HepG2 (cell line): ENCODE data around the gene SLC22A9. TPM values are rescaled to one million over a fixed set of nuclear protein-coding genes. Genes with fewer than 3 reads are reported as not detected.

ENCODE experiments used
- ATAC-seq: fragments of 200-7000 bp; cut with Tn5 transposase; 3 replicates; pipeline ENCODE4 v1.9.1; 2020; ENCODE audit warnings: mild to moderate bottlenecking, moderate library complexity
- BruUV-seq: library from RNA; stranded (reverse); fragments of 400-500 nt; replicated peaks from 2 replicates; lab custom pipeline; 2021; lab: Mats Ljungman, UMichigan
- CTCF ChIA-PET: fragments of 300-600 bp; formaldehyde crosslinking; extraction: SDS; loops from one replicate; lab custom pipeline; 2021; ENCODE audit warnings: low total read pairs, inconsistent platforms, low intra/inter-chr PET ratio; lab: Yijun Ruan, JAX
- POLR2A ChIA-PET: fragments of 350-600 bp; sonication (Branson Sonifier 250); formaldehyde crosslinking; loops from one replicate; lab custom pipeline; 2020; ENCODE audit warnings: antibody characterized with exemption, inconsistent platforms; lab: Yijun Ruan, JAX
- DNase-seq: peaks from one replicate; pipeline ENCODE4 v3.0.0-alpha.2; 2015; ENCODE audit warnings: low spot score
- FAIRE-seq: peaks from 3 replicates; lab custom pipeline; 2011; peaks lifted over from hg19 to GRCh38; lab: Jason Lieb, UNC
- H2AFZ ChIP-seq: one replicate; pipeline ENCODE4 v1.6.1; 2011; ENCODE audit warnings: low read length, inconsistent platforms
- H3K27ac ChIP-seq: fragments of 300-600 bp; 3 replicates; pipeline ENCODE4 v1.8.0; 2011; ENCODE audit warnings: mixed run types, mild to moderate bottlenecking, mixed read lengths, low read length, inconsistent platforms; ENCODE audit not compliant: insufficient read depth; ENCODE audit errors: extremely low read length
- H3K27me3 ChIP-seq, 2 experiments: fragments of 200-600 bp in 1 of 2; 2 replicates in 1 of 2; 3 replicates in 1 of 2; pipeline versions ENCODE4 v1.6.0 to v1.8.0; 2011; ENCODE audit warnings: low read length in 2 of 2, mild to moderate bottlenecking in 2 of 2, moderate library complexity in 2 of 2, inconsistent platforms in 1 of 2; ENCODE audit not compliant: insufficient read depth in 2 of 2, control insufficient read depth in 1 of 2
- H3K36me3 ChIP-seq, 2 experiments: fragments of 200-600 bp in 1 of 2; replicated peaks in 1 of 2; 2 replicates in 1 of 2; 3 replicates in 1 of 2; pipeline versions ENCODE4 v1.5.1 to v1.8.0; 2011; ENCODE audit warnings: low read length in 2 of 2, inconsistent platforms in 1 of 2; ENCODE audit not compliant: insufficient read depth in 2 of 2, control insufficient read depth in 1 of 2
- H3K4me1 ChIP-seq: 2 replicates; pipeline ENCODE4 v1.5.1; 2012; ENCODE audit warnings: low read length, inconsistent platforms; ENCODE audit not compliant: insufficient read depth
- H3K4me2 ChIP-seq: 2 replicates; pipeline ENCODE4 v1.6.0; 2011; ENCODE audit warnings: low read depth, low read length, inconsistent platforms
- H3K4me3 ChIP-seq, 3 experiments: fragments of 200-600 bp in 1 of 3; sonication (generic), shearing (Covaris generic) in 1 of 3; replicated peaks in 1 of 3; 2 replicates each; pipeline ENCODE4 v1.5.1; 2011 to 2016; ENCODE audit warnings: low read length in 3 of 3, inconsistent platforms in 2 of 3, low read depth in 2 of 3, mild to moderate bottlenecking in 2 of 3, control low read depth in 1 of 3, mixed read lengths in 1 of 3; ENCODE audit not compliant: insufficient read depth in 1 of 3
- H3K79me2 ChIP-seq: one replicate; pipeline ENCODE4 v1.6.1; 2011; ENCODE audit warnings: low read length, inconsistent platforms; ENCODE audit not compliant: insufficient read depth
- H3K9ac ChIP-seq: 2 replicates; pipeline ENCODE4 v1.6.0; 2011; ENCODE audit warnings: mild to moderate bottlenecking, low read depth, low read length, inconsistent platforms; ENCODE audit not compliant: insufficient read depth
- H3K9me3 ChIP-seq: 2 replicates; pipeline ENCODE4 v1.5.1; 2012; ENCODE audit warnings: mild to moderate bottlenecking, low read length
- H4K20me1 ChIP-seq: 2 replicates; pipeline ENCODE4 v1.6.0; 2011; ENCODE audit warnings: inconsistent platforms, mild to moderate bottlenecking, low read length, moderate library complexity; ENCODE audit not compliant: insufficient read depth
- ATF7 ChIP-seq, 2 experiments: fragments of 450-650 bp in 1 of 2; sonication (generic) in 1 of 2; formaldehyde crosslinking in 1 of 2; IDR thresholded peaks; 2 replicates each; pipeline versions ENCODE4 v1.4.0 to v1.6.1; 2016 to 2020; ENCODE audit warnings: antibody characterized with exemption in 1 of 2, mild to moderate bottlenecking in 1 of 2, missing genetic modification reagents in 1 of 2
- MAFF ChIP-seq: IDR thresholded peaks from 2 replicates; pipeline ENCODE4 v1.6.1; 2011; ENCODE audit warnings: low read depth, low read length, improper control_type of control experiment
- MAFK ChIP-seq, 2 experiments: IDR thresholded peaks in 1 of 2; conservative IDR thresholded peaks in 1 of 2; 2 replicates each; pipeline ENCODE4 v1.6.1; 2011; ENCODE audit warnings: improper control_type of control experiment in 2 of 2, low read length in 2 of 2
- PCBP1 ChIP-seq: fragments of 200-400 bp; formaldehyde crosslinking; IDR thresholded peaks from 2 replicates; pipeline ENCODE4 v1.6.1; 2017; ENCODE audit warnings: mild to moderate bottlenecking, low read depth, low read length, borderline replicate concordance
- STAG1 ChIP-seq: sonication (generic); formaldehyde crosslinking; IDR thresholded peaks from 2 replicates; pipeline ENCODE4 v1.4.0; 2020; ENCODE audit warnings: missing genetic modification reagents
- STAT5B ChIP-seq: sonication (generic); formaldehyde crosslinking; IDR thresholded peaks from 2 replicates; pipeline ENCODE4 v1.4.0; 2020; ENCODE audit warnings: missing genetic modification reagents
- TRIM22 ChIP-seq: fragments of 450-650 bp; IDR thresholded peaks from 2 replicates; pipeline ENCODE4 v1.6.1; 2017
- ZNF775 ChIP-seq: sonication (generic); formaldehyde crosslinking; IDR thresholded peaks from 2 replicates; pipeline ENCODE4 v1.4.0; 2020; ENCODE audit warnings: missing genetic modification reagents, mild to moderate bottlenecking, moderate library complexity, borderline replicate concordance
- WGBS: methylation state at CpG from one replicate; pipeline ENCODE4 v1.1.6; 2017; ENCODE audit warnings: low lambda C conversion rate; 5-methylcytosine and 5-hydroxymethylcytosine counted together
- in situ Hi-C: cut with HindIII; loops from 2 replicates; pipeline ENCODE4 v1.10.0; 2017; ENCODE audit warnings: low pct_unique_long_range_greater_than_20kb; ENCODE audit not compliant: extremely low pct_ligation_motif_present
- intact Hi-C: fragments of 100-400 bp; cut with micrococcal nuclease; formaldehyde crosslinking; loops from one replicate; pipeline ENCODE4 v1.10.0; 2022; ENCODE audit not compliant: unreplicated experiment
- polyA plus RNA-seq, 8 experiments: library from polyadenylated mRNA; depleted of rRNA in 3 of 8; stranded (reverse) in 7 of 8; unstranded in 1 of 8; fragments of >200 nt; fragmentation: Illumina TruSeq in 4 of 8; extraction: Trizol in 4 of 8; gene quantifications; 2 replicates each; pipeline versions ENCODE4 v1.2.1 to v1.2.3, GENCODE V29; 2011 to 2016; ENCODE audit warnings: low read depth in 4 of 8, missing spikeins in 1 of 8, mixed read lengths in 1 of 8; ENCODE audit not compliant: insufficient read depth in 1 of 8
- total RNA-seq, 5 experiments: library from RNA; depleted of rRNA; stranded (reverse); fragments of >200 nt; fragmentation: Illumina TruSeq; extraction: Trizol; gene quantifications; 2 replicates each; pipeline ENCODE4 v1.2.3, GENCODE V29; 2016; ENCODE audit warnings: low read depth in 1 of 5

Gene SLC22A9
- total and polyA plus RNA-seq, 2 of the 13 experiments (the other 11 are each of a cell fraction or from before 2014, with no cell fraction given), result 4.0 to 11.7 TPM

GRCh38 chr11:63343130-63343529 is 26.5 kb upstream of the SLC22A9 start:
- Histone ChIP-seq H3K79me2 (no peaks in the 10 kb centered on the region), H2AFZ (no peak overlapping the region), H3K27me3 (no peaks in the 10 kb centered on the region), H3K4me2 (no peak overlapping the region), H3K36me3 (no peaks in the 10 kb centered on the region), H4K20me1 (no peaks in the 10 kb centered on the region), H3K4me1 (no peaks in the 10 kb centered on the region), H3K4me3 (no peak overlapping the region), H3K9ac (no peak overlapping the region), H3K9me3 (no peaks in the 10 kb centered on the region), H3K27ac (no peak overlapping the region)
- intact Hi-C loops, result no loop called here
- no peak for ATAC-seq
- no peak for FAIRE-seq
- in situ Hi-C loops, result no loop called here
- DNase-seq, result no peak
- BruUV-seq, result no TSS peak
- peak; percentile 88 for TF ChIP-seq MAFF
- no peak for TF ChIP-seq ZNF775
- no peak for TF ChIP-seq PCBP1
- TF ChIP-seq MAFK (conservative IDR thresholded peaks at IDR 0.05 in 1 of 2, IDR thresholded peaks at IDR 0.05 in 1 of 2; ENCODE audit: low read length in 2 of 2), result peak; percentile 90 to 92
- peak; percentile 24; the same call in 1 of the 2 replicates for TF ChIP-seq STAG1 (CRISPR knock-in tag)
- 47% methylated on average over 1 of the region's 1 CpG for WGBS
- CTCF ChIA-PET, result interaction anchor here (1.5 kb wide), 1 partner anchor 293 kb away, joined by 4 read pairs; no protein-coding TSS in a partner anchor
- POLR2A ChIA-PET, result no interaction called here

GRCh38 chr11:63352144-63352543 is 17.4 kb upstream of the SLC22A9 start:
- CTCF ChIA-PET, result no interaction called here
- in situ Hi-C loops (no loop called here), intact Hi-C loops (no loop called here)
- BruUV-seq, result no TSS peak
- H3K9ac ChIP-seq, result no peak overlapping the region
- 40% methylated on average over 4 of the region's 4 CpGs for WGBS
- FAIRE-seq (no peak), DNase-seq (no peak), ATAC-seq (no peak)
- no peaks in the 10 kb centered on the region for H3K4me1 ChIP-seq
- no peaks in the 10 kb centered on the region for H3K9me3 ChIP-seq
- no peak overlapping the region for H2AFZ ChIP-seq
- H3K27me3 ChIP-seq, result no peaks in the 10 kb centered on the region
- H3K36me3 ChIP-seq, result no peaks in the 10 kb centered on the region
- POLR2A ChIA-PET, result no interaction called here
- H3K79me2 ChIP-seq, result no peaks in the 10 kb centered on the region
- no peak overlapping the region for H3K4me2 ChIP-seq
- H3K4me3 ChIP-seq, result no peak overlapping the region
- TF ChIP-seq ATF7 (IDR thresholded peaks at IDR 0.05) (peak; percentile 11; the same call in 1 of the 2 replicates), ATF7 (CRISPR knock-in tag; IDR thresholded peaks at IDR 0.05) (no peak), STAT5B (CRISPR knock-in tag) (no peak), TRIM22 (no peak)
- no peak overlapping the region for H3K27ac ChIP-seq
- no peaks in the 10 kb centered on the region for H4K20me1 ChIP-seq
